CD4-positive, alpha-beta T cell treated with Interleukin-17A for 4 hours (primary cell): ENCODE measurements around the gene PSAT1.

Experiments used
- DNase-seq: peaks from one replicate; pipeline ENCODE4 v3.0.0-alpha.2; 2020; ENCODE audit warnings: mixed read lengths

Gene PSAT1

DNA sequence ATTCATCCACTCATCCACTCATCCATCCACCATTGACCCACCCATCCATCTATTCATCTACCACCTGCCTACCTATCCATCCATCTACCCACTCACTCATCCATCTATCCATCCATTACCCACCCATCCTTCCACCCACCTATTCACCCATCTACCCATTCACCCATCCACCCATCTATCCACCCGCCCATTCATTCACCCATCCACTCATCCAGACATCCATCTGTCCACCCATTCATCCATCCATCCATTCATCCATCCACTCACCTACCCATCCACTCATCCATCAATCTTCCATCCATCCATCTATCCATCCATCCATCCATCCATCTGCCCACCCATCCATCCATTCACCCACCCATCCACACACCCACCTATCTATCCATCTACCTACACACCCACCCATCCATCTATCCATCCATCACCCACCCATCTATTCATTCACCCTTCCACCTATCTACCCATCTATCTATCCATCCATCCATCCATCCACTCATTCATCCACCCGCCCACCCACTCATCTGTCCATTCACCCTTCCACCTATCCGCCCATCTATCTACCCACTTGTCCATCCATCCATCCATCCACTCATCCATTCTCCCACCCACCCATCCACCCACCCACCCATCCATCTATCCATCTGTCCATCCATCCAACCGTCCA is 23.2 kb downstream of the PSAT1 start:
- no peak for DNase-seq

DNA sequence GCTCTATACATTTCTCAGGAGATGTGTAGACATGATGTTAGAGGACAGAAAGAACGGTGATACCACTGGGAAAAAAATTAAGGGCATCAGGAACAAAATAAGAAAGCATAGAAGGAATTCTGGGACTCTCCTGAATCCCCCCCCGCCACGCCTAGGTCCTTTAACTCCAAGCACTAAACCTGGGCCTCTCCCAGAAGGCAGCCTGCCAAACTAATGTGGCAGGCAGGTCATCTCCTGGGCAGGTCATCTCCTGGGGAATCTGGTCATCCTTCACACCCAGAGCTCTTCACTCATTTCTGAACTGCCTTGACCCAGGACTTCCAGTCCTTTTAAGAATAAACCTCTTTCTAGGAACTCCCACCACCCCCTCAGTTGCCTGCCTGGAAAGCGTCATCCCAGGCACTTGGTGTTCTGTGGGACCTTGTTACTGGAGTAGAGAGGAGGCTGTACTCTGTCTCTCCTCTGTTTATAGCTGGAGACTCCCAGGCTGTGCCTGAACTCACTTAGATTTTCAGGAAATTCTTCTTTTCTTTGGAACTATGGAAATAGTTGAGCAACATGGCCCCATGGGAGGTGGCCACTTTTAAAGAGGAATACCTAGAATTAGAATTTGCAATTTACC is 24.1 kb downstream of the PSAT1 start:
- no peak for DNase-seq

DNA sequence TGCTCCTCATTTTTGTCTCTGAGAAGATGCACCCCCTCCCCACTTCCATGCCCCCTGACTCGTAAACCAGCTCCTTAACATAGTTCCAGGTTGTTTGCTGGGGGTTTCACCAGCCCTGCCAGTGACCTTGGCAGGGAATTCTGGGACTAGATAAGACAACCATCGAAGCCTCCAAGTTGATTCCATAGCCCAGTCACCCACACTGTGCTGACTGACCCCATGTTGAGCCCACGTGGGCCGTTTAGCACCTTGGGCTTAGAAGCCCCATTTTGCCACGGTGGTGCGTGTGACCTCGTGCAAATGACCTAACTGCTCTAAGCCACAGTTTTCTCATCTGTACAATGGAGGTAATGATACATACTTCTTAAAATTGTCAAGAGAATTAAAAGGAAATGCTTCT is 24.6 kb downstream of the PSAT1 start:
- DNase-seq = no peak

DNA sequence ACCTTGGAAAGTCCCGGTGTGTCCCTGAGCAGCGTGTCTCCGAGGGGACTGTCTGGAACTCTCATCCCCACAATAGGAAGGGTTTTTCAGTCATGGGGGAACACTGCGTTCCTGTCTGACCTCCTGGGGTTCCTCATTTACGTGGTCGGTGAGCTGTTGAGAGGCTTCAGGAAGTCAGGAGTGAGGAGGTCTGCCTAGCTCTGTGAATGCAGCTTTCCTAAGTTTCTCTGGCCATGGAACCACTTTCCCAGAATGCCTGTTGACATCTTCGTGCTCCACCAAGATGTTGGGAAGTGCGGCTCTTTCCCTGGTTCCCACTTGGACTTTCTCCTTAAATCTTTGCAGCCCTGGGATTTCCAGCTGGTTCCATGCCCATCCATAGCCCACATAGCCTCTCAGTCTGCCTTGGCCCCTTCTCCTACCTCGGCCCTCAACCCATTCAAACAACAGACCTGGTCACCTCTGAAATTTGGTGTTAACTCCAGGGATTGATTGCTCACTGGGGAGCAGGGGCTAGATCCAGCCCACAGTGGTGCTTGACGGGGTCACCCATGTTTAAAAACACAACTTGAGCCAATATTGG is 27.2 kb downstream of the PSAT1 start:
- DNase-seq = no peak

DNA sequence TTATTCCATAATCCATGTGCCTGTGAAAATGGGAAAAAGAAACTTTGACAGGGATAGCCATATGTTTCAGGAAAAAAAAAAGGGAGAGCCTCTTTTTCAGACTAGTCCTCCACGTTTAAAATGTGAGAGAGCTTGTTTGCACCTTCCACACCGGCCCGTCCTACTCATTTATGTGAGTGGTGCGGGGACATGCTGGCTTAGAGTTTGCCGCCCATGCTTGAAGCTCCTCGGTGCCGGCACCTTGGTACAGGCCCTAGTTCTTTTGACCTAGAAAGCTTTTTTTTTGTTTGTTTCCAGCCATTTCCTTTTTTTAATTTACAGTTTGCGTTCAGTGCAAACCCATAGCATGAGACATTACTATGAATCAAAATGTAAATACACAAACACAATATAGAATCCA is 27.8 kb downstream of the PSAT1 start:
- no peak for DNase-seq

DNA sequence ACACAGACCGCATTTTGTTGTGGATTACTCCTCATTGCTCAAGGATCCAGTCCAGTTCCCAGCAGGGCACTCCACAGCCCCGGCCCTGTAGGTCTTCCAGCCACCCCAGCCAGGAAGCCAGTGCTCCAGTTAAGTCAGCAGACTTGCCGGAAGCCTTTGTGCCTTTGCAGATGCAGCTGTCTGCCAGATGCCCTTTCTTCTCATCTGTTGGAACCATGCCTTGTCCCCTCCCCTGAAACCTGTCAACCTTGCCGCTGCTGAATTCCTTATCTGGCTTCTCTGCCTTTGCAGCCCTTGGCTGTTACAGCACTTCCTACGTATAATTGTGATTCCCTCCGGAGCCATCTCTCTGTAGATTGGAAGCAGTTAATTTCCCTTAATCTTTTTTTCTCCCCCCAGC is 28.4 kb downstream of the PSAT1 start:
- no peak for DNase-seq

DNA sequence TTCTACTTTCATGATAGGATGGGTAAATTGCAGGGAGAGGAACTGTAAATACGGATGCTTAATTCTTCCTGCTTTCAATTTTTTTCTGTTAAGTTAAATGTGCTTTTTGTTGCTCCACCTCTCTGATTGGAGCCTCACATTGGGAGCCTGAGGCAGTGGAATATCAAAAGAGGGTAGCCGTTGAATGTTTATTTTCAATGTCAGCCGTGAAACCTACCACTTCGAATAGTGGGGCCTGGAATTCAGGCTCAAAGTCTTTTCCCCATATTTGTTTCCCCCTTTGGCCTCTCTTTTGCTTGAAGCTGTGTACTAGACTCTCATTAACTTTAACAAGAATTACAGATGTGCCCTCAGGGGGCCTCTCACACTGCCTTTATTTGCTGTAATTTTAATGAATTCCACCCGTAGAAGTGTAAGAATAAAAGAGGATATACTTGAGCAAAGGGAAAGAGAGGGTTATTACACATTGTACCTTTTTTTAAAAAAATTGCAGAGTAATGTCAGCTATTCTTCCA is 29.0 kb downstream of the PSAT1 start:
- DNase-seq = no peak

DNA sequence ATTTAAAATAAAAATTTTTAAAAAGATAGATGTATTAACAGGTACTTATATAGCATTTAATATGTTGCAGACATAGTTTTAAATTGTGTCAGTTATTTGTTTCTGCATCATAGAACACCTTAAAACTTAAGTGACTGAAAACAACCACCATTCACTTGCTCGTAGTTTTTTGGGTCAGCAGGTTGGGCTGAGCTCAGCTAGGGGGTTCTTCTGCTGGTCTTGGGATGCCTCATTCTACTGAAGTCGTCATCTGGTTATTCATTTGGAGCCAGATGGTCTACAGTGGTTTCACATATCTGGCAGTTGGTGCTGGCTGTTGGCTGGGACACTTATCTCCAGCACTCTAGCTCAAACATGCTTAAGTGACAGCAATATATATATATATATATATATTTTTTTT is 29.6 kb downstream of the PSAT1 start:
- no peak for DNase-seq

DNA sequence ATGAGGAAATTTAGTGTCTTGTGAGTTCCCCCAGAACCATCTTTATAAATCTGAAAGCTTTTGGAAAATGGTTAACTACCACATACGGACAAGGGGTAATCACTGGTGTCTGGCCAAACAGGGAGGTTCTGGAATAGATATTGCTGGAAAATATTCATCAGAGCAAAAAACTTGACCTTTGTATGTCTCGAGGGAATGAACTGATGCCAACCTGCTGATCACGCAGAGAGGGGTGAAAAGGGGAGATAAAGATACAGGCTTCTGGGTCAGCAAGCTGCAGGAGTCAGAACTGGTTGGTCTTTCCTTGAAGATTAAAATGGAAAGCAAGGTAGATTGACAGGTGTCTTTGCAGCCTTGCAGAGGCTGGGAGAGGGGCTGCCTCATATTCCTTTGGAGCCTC is 35.5 kb downstream of the PSAT1 start:
- no peak for DNase-seq

DNA sequence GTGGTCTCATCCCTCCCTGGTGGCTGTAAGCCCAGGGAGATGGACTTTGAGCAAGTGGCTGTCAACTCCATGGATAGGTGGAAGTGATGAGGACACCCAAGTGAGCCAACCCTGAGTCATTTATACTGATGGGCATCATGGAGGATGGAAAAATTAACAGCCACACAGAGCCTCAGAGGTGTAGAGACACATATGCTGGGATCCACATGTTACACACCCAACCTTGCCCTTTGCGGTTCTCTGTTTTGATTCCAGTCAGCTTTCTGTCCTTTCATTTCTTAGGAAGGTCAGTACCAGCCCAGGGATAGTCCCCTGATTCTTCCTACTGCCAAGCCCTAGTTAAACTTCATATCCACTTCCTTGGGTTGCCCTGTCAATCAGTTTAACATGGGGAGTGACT is 51.9 kb downstream of the PSAT1 start:
- DNase-seq = no peak

DNA sequence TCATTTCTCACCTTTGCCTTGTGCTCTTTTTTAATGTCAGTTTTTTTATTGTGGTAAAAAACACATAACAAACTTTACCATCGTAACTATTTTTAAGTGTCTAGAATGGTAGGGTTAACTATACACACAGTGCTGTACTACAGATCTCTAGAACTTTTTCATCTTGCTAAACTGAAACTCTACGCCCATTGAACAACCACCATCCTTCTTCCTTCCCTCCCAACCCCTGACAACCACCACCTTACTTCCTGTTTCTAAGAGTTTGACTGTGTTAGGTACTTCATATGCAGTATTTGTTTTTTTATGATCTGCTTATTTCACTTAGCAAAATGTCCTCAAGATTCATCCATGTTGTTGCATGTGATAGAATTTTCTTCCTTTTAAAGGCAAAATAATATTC is 54.9 kb downstream of the PSAT1 start:
- no peak for DNase-seq

DNA sequence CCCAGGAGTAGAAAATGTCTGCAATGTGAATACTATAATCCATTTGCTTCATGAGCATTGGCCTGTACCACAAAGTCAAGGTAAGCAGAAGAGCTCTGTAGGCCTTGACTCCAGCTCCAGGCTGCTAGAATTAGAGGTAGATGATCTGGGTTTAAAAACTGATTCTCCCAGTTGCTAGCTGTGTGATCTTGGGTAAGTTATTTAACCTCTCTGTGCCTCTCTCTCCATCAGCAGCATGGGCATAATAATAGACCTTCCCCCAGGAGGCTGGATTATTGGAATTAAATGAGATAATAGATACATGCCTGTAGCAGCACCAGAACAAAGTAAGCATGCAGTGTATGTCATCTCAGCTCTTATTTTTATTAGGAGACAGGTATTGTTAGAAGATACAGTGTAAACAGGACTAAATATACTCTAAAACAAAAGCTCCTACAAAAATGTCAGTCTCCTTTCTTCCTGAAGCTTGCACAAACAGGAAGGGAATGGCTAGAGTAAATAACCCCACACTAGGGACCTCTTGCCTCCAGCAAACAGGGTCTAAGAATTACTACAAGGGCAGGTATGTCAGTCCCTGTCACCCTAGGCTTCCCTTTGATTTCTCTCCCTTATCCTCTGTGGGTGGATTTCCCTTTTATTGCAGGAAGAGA is 57.5 kb downstream of the PSAT1 start:
- DNase-seq = no peak

DNA sequence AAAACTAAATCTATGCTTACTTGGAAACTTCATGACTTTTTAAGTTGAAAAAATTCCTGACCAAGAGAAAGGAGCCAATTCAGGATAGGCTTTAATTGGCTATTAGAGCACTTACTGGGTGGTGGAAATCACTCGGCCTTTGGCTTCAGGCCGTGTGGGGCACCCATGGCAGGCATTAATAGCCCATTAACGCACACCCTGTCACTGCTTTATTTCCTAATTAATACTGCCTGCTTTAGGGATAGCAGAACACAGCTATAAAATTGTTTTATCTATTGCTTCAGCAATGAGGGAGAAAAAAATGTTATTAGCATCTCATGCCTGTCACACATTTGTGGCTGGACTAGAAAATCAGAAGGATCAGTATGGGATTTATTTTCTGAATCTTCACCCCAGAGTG is 58.1 kb downstream of the PSAT1 start:
- DNase-seq = no peak

DNA sequence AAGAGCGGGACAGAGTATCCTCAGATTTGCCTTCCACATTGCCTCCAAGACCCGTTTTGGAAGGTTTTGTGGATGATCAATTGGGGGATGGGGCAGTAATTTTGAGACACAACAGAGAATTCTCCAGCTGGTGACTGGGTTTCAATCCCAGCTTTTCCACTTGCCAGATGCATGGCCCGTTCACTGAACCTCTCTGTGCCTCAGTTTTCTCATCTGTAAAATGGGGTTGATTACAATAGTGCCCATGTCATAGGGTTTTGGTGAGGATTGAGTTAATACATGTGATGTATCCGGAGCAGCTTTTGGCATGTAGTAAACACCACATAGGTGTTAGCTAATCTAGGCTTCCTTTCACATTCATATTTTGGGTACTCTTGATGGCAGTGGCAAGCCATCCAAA is 59.7 kb downstream of the PSAT1 start:
- no peak for DNase-seq

DNA sequence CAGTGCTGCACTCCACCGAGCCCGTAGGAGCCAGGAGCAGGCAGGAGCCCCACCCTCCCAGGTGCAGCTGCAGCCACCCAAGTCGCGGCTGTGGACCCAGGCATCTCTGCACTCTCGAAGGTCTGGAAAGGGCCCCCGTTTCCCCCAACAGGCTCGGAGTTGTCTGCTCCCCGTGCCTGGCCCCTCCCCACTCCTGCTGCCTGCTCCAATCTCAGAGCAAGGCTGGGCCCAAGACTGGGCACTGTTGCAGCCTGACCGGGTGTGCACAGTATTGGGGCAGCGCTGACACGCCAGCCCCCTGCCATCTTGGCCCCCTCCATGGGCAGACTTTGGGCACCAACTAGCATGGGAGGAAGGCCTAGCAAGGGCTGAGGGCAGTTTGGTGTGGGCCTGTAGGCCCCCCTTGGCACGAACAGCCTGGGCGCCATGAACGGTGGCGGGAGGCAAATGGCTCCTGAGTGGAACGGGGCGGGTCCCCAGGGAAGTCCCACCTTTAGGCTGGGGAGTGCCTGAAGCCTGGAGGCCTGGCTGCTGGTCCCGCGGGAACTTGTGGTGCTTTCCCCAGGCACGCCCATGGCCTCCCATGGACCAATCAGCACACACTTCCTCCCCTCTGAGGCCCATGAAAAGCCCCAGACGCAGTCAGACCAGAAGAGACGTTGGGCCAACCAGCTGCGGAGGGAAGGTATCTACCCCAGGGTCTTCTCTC is 60.4 kb downstream of the PSAT1 start:
- DNase-seq = no peak

DNA sequence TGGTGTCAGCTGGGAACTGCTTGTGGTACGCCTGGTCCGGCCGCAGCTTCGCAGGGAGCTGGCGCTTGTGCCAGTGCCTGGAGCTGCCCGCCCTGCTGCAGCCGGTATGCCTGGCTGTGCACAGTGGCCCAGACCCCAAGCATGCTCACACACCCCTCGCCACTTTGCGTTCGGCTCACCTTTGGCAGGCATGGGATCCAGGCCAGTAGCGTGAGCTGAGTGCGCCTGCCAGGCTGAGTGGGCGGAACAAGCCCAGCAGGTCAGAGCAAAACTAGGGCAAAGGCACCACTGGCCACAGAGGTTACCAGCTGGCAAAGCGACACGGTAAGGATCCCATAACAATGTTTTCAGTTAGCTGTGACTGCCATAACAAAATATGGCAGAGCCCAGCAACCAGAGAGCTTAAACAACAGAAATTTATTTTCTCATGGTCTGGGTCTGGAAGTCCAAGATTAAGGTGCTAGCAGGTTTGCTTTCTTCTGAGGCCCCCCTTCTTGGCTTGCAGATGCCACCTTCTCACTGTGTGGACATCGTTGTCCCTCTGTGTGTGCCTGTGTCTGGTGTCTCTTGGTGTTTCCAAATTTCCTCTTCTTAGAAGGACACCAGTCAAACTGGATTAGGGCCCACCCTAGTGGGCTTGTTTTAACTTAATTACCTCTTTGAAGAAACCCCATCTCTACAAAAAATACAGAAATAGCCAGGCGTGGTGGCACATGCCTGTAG is 61.6 kb downstream of the PSAT1 start:
- DNase-seq = no peak

DNA sequence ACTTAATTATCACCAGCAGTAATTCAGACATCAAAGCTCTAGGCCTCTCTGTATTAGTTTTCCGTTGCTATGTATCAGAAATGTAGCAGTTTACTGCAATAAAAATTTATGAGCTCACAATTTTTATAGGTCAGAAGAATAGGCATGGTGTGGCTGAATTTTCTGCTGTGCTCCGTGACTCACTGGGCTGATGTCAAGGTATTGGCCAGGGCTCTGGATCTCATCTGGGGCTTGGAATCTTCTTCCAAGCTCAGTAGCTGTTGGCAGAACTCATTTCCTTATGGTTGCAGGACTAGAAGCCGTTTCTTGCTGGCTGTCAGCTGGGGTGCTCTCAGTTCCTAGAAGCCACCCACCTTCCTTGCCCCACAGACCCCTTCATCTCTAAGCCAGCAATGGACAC is 66.3 kb downstream of the PSAT1 start:
- no peak for DNase-seq

DNA sequence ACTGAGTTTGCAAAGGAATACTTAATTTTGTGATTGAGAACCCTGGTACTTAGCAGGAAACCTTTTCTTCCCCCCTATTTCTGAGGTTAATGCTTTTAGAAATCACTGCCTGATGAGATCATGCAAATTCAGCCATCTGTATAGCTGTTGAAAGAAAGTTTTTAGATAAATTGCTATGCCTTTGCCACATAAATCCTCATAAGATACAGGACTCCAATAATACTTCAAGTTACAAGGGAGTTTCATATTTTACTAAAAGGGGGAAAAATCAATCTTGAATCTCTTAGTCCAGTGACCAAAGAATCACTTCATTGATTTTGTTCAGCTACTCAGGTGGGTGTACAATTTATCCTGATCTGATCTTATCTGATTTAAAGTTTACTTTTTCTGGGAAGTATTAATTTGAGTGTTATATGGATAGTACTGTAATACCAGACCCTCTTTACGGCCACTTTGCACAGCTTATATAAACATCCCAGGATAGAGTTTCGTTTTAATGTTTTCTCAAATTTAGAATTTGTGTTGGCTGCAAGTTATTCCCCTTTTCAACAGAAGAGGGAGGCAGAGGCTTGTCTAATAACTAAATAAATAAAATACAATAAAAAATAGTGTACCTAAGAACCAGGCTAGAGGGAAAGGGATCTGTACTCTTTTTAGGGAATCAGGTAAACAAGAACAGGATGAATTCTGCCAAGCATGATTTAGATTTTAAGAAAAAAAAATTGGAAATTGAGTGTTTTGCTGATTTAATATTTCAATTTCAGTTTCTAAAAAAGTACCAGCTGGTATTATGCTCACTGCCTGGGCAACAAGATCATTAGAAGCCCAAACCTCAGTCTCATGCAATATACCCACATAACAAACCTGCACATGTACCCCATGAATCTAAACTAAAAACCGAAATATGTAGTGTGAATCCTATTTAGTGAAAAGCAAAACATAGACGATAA is 69.1 kb downstream of the PSAT1 start:
- no peak for DNase-seq

DNA sequence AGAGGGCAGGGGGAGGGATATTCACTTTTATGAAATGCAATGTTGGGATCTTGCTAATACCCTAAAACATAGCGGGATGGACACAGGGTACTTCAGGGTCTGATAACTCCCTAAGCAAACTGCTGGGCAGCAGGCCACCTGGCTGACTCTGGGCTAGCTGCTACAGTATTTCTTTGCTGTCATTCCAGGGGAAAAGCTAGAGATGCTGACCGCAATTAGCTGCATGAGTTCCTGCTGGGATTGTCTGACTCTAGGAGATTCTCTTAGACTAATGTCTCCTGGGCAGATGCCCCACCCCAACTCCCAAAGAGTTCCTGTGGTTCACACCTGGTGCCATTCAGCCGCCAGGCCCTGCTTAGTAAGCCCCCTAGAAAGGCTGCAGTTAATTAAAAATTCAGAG is 69.9 kb downstream of the PSAT1 start:
- no peak for DNase-seq

DNA sequence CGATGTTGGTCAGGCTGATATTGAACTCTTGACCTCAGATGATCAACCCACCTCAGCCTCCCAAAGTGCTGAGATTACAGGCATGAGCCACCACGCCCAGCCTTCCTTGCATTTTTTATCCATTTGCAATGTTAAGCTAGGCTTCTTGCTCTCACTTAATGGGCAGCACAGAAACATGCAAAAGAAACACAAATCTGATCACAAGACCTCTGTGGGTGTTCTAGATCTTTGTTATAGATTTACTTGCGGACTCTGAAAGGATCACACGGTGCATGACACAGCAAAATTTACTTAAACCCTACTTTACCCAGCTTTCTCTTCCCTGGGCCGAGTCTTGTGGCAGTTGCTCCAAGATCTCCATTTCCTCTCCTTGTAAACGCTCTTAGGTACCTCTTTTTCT is 71.3 kb downstream of the PSAT1 start:
- no peak for DNase-seq

DNA sequence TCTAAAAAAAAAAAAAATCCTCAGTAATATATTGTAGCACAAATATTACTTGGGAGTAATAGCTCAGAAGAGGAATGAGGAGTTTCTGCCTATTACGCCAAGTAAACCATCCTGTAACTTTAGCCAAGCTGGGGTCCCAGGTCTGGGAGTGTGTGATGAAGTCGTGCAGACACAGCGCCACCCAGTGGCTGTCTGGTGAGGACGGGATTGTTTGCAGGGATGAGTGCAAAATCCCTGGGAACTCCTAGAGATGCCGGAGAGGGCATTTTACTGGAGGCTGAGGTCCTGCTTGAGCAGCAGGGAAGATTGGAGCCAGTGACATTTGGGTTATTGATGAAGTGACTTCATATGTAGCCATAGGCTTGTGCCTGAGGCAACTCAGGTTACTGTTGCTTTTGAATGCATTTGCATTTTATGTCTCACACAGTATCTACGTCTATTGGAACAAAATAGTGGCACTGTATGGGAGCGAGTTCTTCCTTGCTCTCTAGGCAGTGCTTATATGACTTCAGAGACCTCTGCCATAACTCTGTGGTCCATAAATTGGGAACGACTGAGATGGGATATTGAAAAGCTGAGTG is 72.8 kb downstream of the PSAT1 start:
- DNase-seq = peak; percentile 70
